Measurements from ENCODE around the gene KRTAP10-8. TPM values are rescaled to one million over a fixed set of nuclear protein-coding genes. Genes with fewer than 3 reads are reported as not detected.

The KRTAP10-8 gene
- total and polyA plus RNA-seq, 2 of the 4 experiments (the other 2 are of a cell fraction) = not detected

GRCh38 chr21:44568261-44568660, 43.6 kb upstream of the KRTAP10-8 start:
- H3K27me3 ChIP-seq (ENCODE audit: control insufficient read depth, insufficient read depth, low read length) = peaks cover 2% of the 10 kb centered on the region; the same call in 1 of the 2 replicates
- no peak overlapping the region for H3K27ac ChIP-seq (ENCODE audit: insufficient read depth, low read length)
- DNase-seq (no peak), ATAC-seq (ENCODE audit: low read depth) (no peak)
- intact Hi-C loops (cut with micrococcal nuclease) = no loop called here
- H3K4me3 ChIP-seq (ENCODE audit: insufficient read depth, low read depth, low read length) = no peak overlapping the region
- H2BK15ac ChIP-seq (ENCODE audit: low read depth, low read length) = no peak overlapping the region
- H4K8ac ChIP-seq (ENCODE audit: low read depth in 2 of 2, low read length in 2 of 2) = no peak overlapping the region
- no peak overlapping the region for H3K56ac ChIP-seq (ENCODE audit: extremely low read depth, insufficient read depth, low read length)
- no peak overlapping the region for H3K4me2 ChIP-seq (ENCODE audit: low read depth, low read length)
- no peak overlapping the region for H4K91ac ChIP-seq (ENCODE audit: insufficient read depth, low read depth, low read length)
- TF ChIP-seq RFX5 (IDR thresholded peaks at IDR 0.05; ENCODE audit: low read depth, low read length) = no peak
- TF ChIP-seq BHLHE40 (IDR thresholded peaks at IDR 0.05; ENCODE audit: low read depth, low read length) = no peak
- TF ChIP-seq NFE2L2 (IDR thresholded peaks at IDR 0.05; ENCODE audit: low read depth, low read length) = no peak
- 38% methylated on average over 3 of the region's 12 CpGs; no CpG with 5 or more reads in 1 of the 2 experiments for WGBS, 2 experiments (ENCODE audit: extremely low coverage in 2 of 2, insufficient read length in 1 of 2)
- in situ Hi-C loops (cut with MboI; ENCODE audit: low sequenced_read_pairs) = no loop called here
- no peaks in the 10 kb centered on the region for H3K4me1 ChIP-seq (ENCODE audit: control insufficient read depth, insufficient read depth, low read length)
- H4K5ac ChIP-seq (ENCODE audit: low read depth, low read length) = no peak overlapping the region
- H2AK5ac ChIP-seq (ENCODE audit: low read depth, low read length) = no peak overlapping the region
- H3K4ac ChIP-seq (ENCODE audit: low read depth, low read length) = no peak overlapping the region
- H3K36me3 ChIP-seq (ENCODE audit: control insufficient read depth, insufficient read depth, low read length) = no peaks in the 10 kb centered on the region
- no peak overlapping the region for H2AFZ ChIP-seq (replicated peaks; ENCODE audit: low read length, poor library complexity)
- no peak overlapping the region for H3K18ac ChIP-seq (ENCODE audit: low read depth, low read length)
- ChIA-PET CTCF (interaction anchor here (0.6 kb wide), 1 partner anchor 31 kb away, joined by 3 read pairs; no protein-coding TSS in a partner anchor), POLR2A (ENCODE audit: unreplicated experiment) (no interaction called here)
- dilution Hi-C loops (cut with HindIII; ENCODE audit: low sequenced_read_pairs, unreplicated experiment) = no loop called here
- no TSS peak for BruUV-seq (replicated peaks)
- no peak overlapping the region for H2BK120ac ChIP-seq (ENCODE audit: low read depth, low read length)
- no peaks in the 10 kb centered on the region for H4K20me1 ChIP-seq (ENCODE audit: insufficient read depth, low read length)
- H2AK9ac ChIP-seq (replicated peaks; ENCODE audit: low read depth, low read length, poor library complexity) = no peak overlapping the region
- no peak overlapping the region for H3K14ac ChIP-seq (replicated peaks; ENCODE audit: low read depth, low read length)
- H3K9me1 ChIP-seq (ENCODE audit: insufficient read depth, low read length) = no peaks in the 10 kb centered on the region
- no peak overlapping the region for H2BK5ac ChIP-seq (ENCODE audit: low read depth, low read length, poor library complexity, severe bottlenecking)
- H3K9ac ChIP-seq (ENCODE audit: low read depth, low read length) = no peak overlapping the region
- H3K23ac ChIP-seq (ENCODE audit: low read depth, low read length) = no peak overlapping the region
- no peak overlapping the region for H2BK20ac ChIP-seq (ENCODE audit: low read depth, low read length)
- no peaks in the 10 kb centered on the region for H3K79me1 ChIP-seq (ENCODE audit: low read depth in 1 of 2, low read length in 2 of 2)
- H3K9me3 ChIP-seq (ENCODE audit: control insufficient read depth, insufficient read depth, low read length) = peaks cover 4% of the 10 kb centered on the region

Measured in IMR-90 (cell line).